Esophagus muscularis mucosa (tissue), 4 donors: ENCODE results near the gene ITGA2. TPM values are rescaled to one million over a fixed set of nuclear protein-coding genes. Genes with fewer than 3 reads are reported as not detected.

ENCODE experiments used
- DNase-seq: peaks from one replicate; pipeline ENCODE4 v3.0.0-alpha.2; 2017; ENCODE audit errors: extremely low spot score
- H3K27ac ChIP-seq, 4 donors: fragments of 200-600 bp; sonication (generic); replicated peaks in 1 of 4; 1 replicate in 3 of 4; 2 replicates in 1 of 4; pipeline ENCODE4 v1.5.1; 2016 to 2019; ENCODE audit warnings: mild to moderate bottlenecking in 1 of 4
- H3K27me3 ChIP-seq, 4 donors: fragments of 200-600 bp; sonication (generic); one replicate each; pipeline versions ENCODE4 v1.5.1 to v1.6.0; 2016 to 2019
- H3K36me3 ChIP-seq, 4 donors: fragments of 200-600 bp; sonication (generic); one replicate each; pipeline ENCODE4 v1.5.1; 2016 to 2019
- H3K4me1 ChIP-seq, 4 donors: fragments of 200-600 bp; sonication (generic); one replicate each; pipeline ENCODE4 v1.5.1; 2016 to 2019
- H3K4me3 ChIP-seq, 4 donors: fragments of 200-600 bp; sonication (generic); 1 replicate in 2 of 4; 2 replicates in 2 of 4; pipeline ENCODE4 v1.5.1; 2016 to 2019; ENCODE audit warnings: mild to moderate bottlenecking in 4 of 4, moderate library complexity in 1 of 4
- H3K9me3 ChIP-seq, 4 donors: fragments of 200-600 bp; sonication (generic); 1 replicate in 3 of 4; 2 replicates in 1 of 4; pipeline ENCODE4 v1.5.1; 2016 to 2019
- EP300 ChIP-seq: sonication (generic); formaldehyde crosslinking; IDR thresholded peaks from one replicate; pipeline ENCODE4 v1.6.1; 2017; ENCODE audit warnings: antibody characterized with exemption
- POLR2A ChIP-seq: fragments of 450-650 bp; IDR thresholded peaks from one replicate; pipeline ENCODE4 v1.6.1; 2017; ENCODE audit warnings: antibody characterized with exemption, moderate library complexity, mild to moderate bottlenecking, low read depth
- POLR2AphosphoS5 ChIP-seq, 2 donors: sonication (generic); formaldehyde crosslinking; IDR thresholded peaks; one replicate each; pipeline ENCODE4 v1.6.1; 2017; ENCODE audit warnings: antibody characterized with exemption in 2 of 2
- WGBS: methylation state at CpG from one replicate; pipeline ENCODE4 v1.1.5; 2018; 5-methylcytosine and 5-hydroxymethylcytosine counted together
- intact Hi-C: fragments of 100-400 bp; cut with DNase I; formaldehyde crosslinking; loops from one replicate; pipeline ENCODE4 v1.15.1; 2023
- total RNA-seq, 4 donors: library from RNA; depleted of rRNA; stranded (reverse); fragments of >200 nt; gene quantifications; one replicate each; pipeline versions ENCODE4 v1.1.0 to v1.2.1, GENCODE V29; 2016
- TF ChIP-seq, protein P1 (sequence below), 3 experiments: fragments of 200-600 bp in 2 of 3; fragments of 450-650 bp in 1 of 3; sonication (generic) in 2 of 3; IDR thresholded peaks; one replicate each; pipeline ENCODE4 v1.5.1; 2017 to 2019; ENCODE audit warnings: antibody characterized with exemption in 3 of 3, mild to moderate bottlenecking in 2 of 3, moderate library complexity in 1 of 3

Gene ITGA2
- total RNA-seq = 1 to 10 TPM; 5.0 to 9.6 (median 7.8) TPM

DNA sequence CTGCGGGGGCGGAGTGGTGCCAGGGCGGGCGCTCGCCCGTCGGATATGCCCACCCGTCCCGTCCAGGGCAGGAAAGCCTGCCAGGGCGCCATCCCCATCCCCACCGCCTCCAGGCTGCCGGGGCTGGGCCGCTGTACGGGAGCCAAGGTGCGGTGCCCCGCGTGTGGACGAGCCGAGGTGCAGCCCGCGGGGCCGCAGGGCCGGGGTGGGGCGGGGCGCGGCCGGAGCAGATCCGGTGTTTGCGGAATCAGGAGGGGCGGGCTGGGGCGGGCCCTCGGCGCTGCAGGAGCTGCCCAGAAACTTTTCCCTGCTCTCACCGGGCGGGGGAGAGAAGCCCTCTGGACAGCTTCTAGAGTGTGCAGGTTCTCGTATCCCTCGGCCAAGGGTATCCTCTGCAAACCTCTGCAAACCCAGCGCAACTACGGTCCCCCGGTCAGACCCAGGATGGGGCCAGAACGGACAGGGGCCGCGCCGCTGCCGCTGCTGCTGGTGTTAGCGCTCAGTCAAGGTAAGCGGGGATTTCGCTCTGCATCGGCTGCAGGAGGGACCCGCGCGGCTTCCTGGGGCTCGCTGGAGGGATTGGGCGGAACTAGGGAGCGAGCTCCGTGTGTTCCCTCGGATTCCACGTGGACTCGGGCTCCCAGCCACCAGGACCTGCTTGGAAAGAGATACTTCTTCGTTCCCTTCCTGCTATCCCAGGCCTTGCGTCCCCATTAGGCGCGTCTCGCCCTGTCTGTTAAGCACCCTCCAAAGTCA is at the start of gene ITGA2:
Gene ITGA2, plus strand, starts transcription at position 328 of the 756 bp plus-strand sequence. Its CDS starts 117 bp downstream, at position 445.
- TF ChIP-seq POLR2AphosphoS5 (IDR thresholded peaks at IDR 0.05) (peak in 1 of 2 donors; percentile 35), POLR2A (no peak)
- peak within 1 kb of the TSS; percentile 55 to 82 (median 75) for H3K27ac ChIP-seq
- H3K4me3 ChIP-seq = peak within 1 kb of the TSS; percentile 67 to 80 (median 72)
- DNase-seq = peak; percentile 92
- no peaks in the 10 kb centered on the region for H3K27me3 ChIP-seq
- WGBS = 0% methylated on average over 9 of the region's 64 CpGs
- intact Hi-C loops = no loop called here
- H3K36me3 ChIP-seq = no peaks in the 10 kb centered on the region
- peaks cover 13 to 38% (median 33%) of the 10 kb centered on the region in 4 donors for H3K4me1 ChIP-seq
- no peaks in the 10 kb centered on the region for H3K9me3 ChIP-seq

DNA sequence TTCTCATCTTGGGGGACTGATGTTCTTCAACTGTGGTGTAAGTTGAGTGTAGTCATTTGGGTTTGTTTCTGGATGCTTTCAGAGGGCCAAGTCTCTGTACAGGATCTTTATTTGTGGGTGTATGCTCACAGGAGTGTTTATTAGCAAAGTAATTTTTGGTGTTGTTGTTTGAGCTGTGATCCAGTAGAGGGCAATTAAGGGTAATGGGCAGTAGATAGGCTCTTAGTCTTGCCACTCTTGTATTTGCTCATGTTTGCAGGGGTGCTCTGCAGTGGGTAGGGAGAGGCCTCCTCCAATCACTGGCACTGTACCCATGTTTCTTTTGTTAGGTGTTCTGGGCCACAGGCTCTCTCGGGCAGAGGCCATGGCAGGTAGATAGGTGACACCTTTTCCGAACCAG is 45.9 kb upstream of the ITGA2 start:
- H3K27ac ChIP-seq = peak overlapping the region; percentile 75 to 80 (median 76)
- intact Hi-C loops = no loop called here
- DNase-seq = no peak
- TF ChIP-seq POLR2AphosphoS5 (IDR thresholded peaks at IDR 0.05) (no peak), POLR2A (no peak), EP300 (no peak)
- TF ChIP-seq, protein P1, sequence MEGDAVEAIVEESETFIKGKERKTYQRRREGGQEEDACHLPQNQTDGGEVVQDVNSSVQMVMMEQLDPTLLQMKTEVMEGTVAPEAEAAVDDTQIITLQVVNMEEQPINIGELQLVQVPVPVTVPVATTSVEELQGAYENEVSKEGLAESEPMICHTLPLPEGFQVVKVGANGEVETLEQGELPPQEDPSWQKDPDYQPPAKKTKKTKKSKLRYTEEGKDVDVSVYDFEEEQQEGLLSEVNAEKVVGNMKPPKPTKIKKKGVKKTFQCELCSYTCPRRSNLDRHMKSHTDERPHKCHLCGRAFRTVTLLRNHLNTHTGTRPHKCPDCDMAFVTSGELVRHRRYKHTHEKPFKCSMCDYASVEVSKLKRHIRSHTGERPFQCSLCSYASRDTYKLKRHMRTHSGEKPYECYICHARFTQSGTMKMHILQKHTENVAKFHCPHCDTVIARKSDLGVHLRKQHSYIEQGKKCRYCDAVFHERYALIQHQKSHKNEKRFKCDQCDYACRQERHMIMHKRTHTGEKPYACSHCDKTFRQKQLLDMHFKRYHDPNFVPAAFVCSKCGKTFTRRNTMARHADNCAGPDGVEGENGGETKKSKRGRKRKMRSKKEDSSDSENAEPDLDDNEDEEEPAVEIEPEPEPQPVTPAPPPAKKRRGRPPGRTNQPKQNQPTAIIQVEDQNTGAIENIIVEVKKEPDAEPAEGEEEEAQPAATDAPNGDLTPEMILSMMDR (IDR thresholded peaks at IDR 0.05) = no peak
- H3K4me1 ChIP-seq = peaks cover 7 to 50% (median 49%) of the 10 kb centered on the region in 4 donors
- 100% methylated on average over 2 of the region's 2 CpGs for WGBS
- peaks cover 18 to 53% (median 28%) of the 10 kb centered on the region in 4 donors for H3K36me3 ChIP-seq
- H3K27me3 ChIP-seq = no peaks in the 10 kb centered on the region
- H3K4me3 ChIP-seq = no peak overlapping the region
- H3K9me3 ChIP-seq = no peaks in the 10 kb centered on the region

DNA sequence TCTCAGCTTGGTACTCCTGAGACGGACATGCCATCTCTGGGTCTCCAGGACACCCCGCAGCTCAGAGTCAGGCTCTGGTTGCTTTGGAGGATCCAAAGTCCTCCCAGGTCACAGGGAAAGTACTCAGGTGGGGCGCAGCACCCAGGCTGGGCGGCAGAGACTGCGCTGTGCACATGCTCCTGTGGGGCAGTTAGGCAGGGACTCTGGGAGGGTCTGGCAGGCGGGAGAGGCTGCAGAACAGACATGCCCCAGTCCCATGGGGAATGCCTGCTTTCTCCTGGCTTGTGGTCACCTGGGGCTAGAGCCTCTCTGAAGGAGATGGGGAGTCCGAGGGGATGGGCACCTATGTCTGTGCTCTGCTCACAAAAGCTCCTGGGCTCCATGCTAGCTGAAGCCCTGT is 45.3 kb upstream of the ITGA2 start:
- no peak overlapping the region for H3K4me3 ChIP-seq
- H3K27ac ChIP-seq = peak overlapping the region; percentile 75 to 80 (median 76)
- no peak for DNase-seq
- H3K36me3 ChIP-seq = peaks cover 13 to 48% (median 26%) of the 10 kb centered on the region in 4 donors
- intact Hi-C loops = no loop called here
- 75% methylated on average over 6 of the region's 7 CpGs for WGBS
- TF ChIP-seq POLR2A = no peak
- no peaks in the 10 kb centered on the region for H3K9me3 ChIP-seq
- H3K4me1 ChIP-seq = peaks cover 7 to 55% (median 55%) of the 10 kb centered on the region in 4 donors
- H3K27me3 ChIP-seq = no peaks in the 10 kb centered on the region

DNA sequence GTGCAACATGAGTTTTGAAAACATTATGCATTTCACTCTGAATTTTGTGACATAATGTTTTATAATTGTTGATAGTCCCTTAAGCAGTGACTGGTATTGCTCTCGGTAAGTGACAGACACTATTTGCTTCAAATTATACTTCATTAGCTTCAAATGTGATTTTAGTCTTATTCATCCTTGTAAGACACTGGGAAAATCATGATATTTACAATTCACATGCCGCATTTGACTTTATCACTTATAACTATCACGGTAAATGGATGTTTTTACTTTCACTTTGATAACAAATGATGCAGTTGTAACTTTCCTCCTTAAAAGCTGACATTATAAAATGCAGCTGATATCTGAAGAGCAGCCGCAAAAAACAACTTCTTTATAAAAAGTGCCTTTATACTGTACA is 44.1 kb upstream of the ITGA2 start:
- TF ChIP-seq POLR2AphosphoS5 (IDR thresholded peaks at IDR 0.05) (no peak), EP300 (no peak), POLR2A (no peak)
- TF ChIP-seq, protein P1 (IDR thresholded peaks at IDR 0.05) = no peak
- intact Hi-C loops = no loop called here
- DNase-seq = no peak
- Histone ChIP-seq H3K4me1 (peaks cover 7 to 67% (median 67%) of the 10 kb centered on the region in 4 donors), H3K27ac (peak overlapping the region; percentile 75 to 80 (median 76)), H3K4me3 (peak overlapping the region; percentile 27 to 40 (median 38)), H3K9me3 (no peaks in the 10 kb centered on the region), H3K36me3 (peaks cover 4 to 45% (median 15%) of the 10 kb centered on the region in 4 donors), H3K27me3 (no peaks in the 10 kb centered on the region)
- 35% methylated on average over 4 of the region's 4 CpGs for WGBS

DNA sequence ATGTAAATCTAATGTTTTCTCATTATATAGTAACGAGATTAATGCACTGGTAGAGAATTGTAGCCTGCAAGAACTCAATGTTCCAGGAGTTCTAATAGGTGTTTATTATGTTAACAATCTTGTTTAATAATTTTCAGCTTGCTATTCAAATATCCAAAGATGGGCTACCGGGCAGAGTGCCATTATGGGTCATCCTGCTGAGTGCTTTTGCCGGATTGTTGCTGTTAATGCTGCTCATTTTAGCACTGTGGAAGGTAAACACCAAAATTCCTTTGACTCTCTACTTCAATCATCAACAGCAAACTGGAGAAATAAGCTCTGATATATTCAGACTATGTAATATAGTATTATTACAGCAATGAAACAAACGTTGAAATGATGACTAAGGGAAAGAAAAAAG is 41.9 kb upstream of the ITGA2 start:
- Histone ChIP-seq H3K27ac (peak overlapping the region; percentile 75 to 80 (median 76)), H3K4me1 (peaks cover 7 to 84% (median 80%) of the 10 kb centered on the region in 4 donors), H3K36me3 (peaks cover 0 to 36% (median 13%) of the 10 kb centered on the region in 4 donors), H3K9me3 (no peaks in the 10 kb centered on the region), H3K27me3 (no peaks in the 10 kb centered on the region), H3K4me3 (no peak overlapping the region)
- no peak for DNase-seq
- TF ChIP-seq EP300 (no peak), POLR2AphosphoS5 (IDR thresholded peaks at IDR 0.05) (peak; percentile 16 to 54)
- intact Hi-C loops = no loop called here
- WGBS = 29% methylated on average over 4 of the region's 4 CpGs

DNA sequence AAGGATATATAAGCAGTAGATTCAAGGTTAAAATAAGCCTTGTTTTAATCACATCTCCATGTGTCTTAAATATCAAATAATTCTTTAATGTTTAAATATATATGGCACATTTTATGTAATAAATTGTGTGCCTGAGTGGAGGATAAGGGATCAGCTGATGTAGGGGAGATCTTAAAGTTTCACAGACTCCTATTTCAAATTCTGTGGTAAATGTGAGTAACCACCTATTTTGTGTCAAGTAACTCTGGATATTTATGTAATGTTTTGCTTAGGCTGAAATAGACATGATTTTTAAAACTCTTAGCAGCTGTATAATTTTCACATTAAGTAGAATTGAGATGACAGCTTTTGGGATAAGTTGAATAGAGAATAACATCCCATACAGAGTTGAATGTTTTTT is 41.3 kb upstream of the ITGA2 start:
- Histone ChIP-seq H3K27ac (peak overlapping the region; percentile 75 to 80 (median 76)), H3K4me1 (peaks cover 7 to 84% (median 80%) of the 10 kb centered on the region in 4 donors), H3K4me3 (no peak overlapping the region), H3K27me3 (no peaks in the 10 kb centered on the region), H3K9me3 (no peaks in the 10 kb centered on the region), H3K36me3 (peaks cover 0 to 40% (median 16%) of the 10 kb centered on the region in 4 donors)
- intact Hi-C loops = no loop called here
- no peak for DNase-seq
- TF ChIP-seq EP300 (no peak), POLR2AphosphoS5 (IDR thresholded peaks at IDR 0.05) (no peak), POLR2A (no peak)
- TF ChIP-seq, protein P1 (IDR thresholded peaks at IDR 0.05) = no peak
